NCI-H2196 treated with DMSO at 0.1 percent for 48 hours (cell line): ENCODE results near the gene CDH4.
"Not testable (repeated sequence)": the region's sequence is repeated elsewhere in the genome, so short reads cannot be mapped to it uniquely, and the experiment has no call there.

Source experiments
- DNase-seq: peaks from one replicate; lab custom pipeline; 2025; ENCODE audit not compliant: unreplicated experiment; lab: John Stamatoyannopoulos, UW

The CDH4 gene

GRCh38 chr20:61845233-61845671 lies 593.2 kb downstream of the CDH4 start:
- no peak for DNase-seq

GRCh38 chr20:61846074-61846473 lies 594.0 kb downstream of the CDH4 start:
- DNase-seq: no peak

- DNase-seq: no peak
Measured at GRCh38 chr20:61846741-61847419, 594.8 kb downstream of the CDH4 start.

- no peak for DNase-seq
Measured at GRCh38 chr20:61847420-61847748, 595.3 kb downstream of the CDH4 start.

- DNase-seq: no peak
Measured at GRCh38 chr20:61847986-61848385, 595.9 kb downstream of the CDH4 start.

- DNase-seq: no peak
Measured at GRCh38 chr20:61848851-61849250, 596.8 kb downstream of the CDH4 start.

- DNase-seq: no peak
Measured at GRCh38 chr20:61849376-61849775, 597.3 kb downstream of the CDH4 start.

GRCh38 chr20:61849822-61850221 lies 597.8 kb downstream of the CDH4 start:
- no peak for DNase-seq

- DNase-seq: no peak
Measured at GRCh38 chr20:61850457-61850856, 598.4 kb downstream of the CDH4 start.

GRCh38 chr20:61850926-61851900 lies 599.2 kb downstream of the CDH4 start:
- DNase-seq: no peak

- DNase-seq: no peak
Measured at GRCh38 chr20:61852268-61853072, 600.4 kb downstream of the CDH4 start.

GRCh38 chr20:61853073-61854005 lies 601.3 kb downstream of the CDH4 start:
- DNase-seq: no peak

- not testable (repeated sequence) for DNase-seq
Measured at GRCh38 chr20:61854538-61854937, 602.5 kb downstream of the CDH4 start.

- no peak for DNase-seq
Measured at GRCh38 chr20:61855286-61855685, 603.2 kb downstream of the CDH4 start.

GRCh38 chr20:61856626-61857413 lies 604.8 kb downstream of the CDH4 start:
- no peak for DNase-seq

- no peak for DNase-seq
Measured at GRCh38 chr20:61857414-61857775, 605.3 kb downstream of the CDH4 start.

GRCh38 chr20:61857884-61858283 lies 605.8 kb downstream of the CDH4 start:
- DNase-seq: no peak

- no peak for DNase-seq
Measured at GRCh38 chr20:61859767-61860166, 607.7 kb downstream of the CDH4 start.

- no peak for DNase-seq
Measured at GRCh38 chr20:61860260-61860987, 608.4 kb downstream of the CDH4 start.
